Ishikawa (cell line): ENCODE results near the gene TCEAL9.

Source experiments
- CEBPB ChIP-seq: IDR thresholded peaks from 2 replicates; pipeline ENCODE4 v1.6.1; 2012
- CREB1 ChIP-seq: IDR thresholded peaks from 2 replicates; pipeline ENCODE4 v1.6.1; 2012; ENCODE audit warnings: low read depth
- EGR1 ChIP-seq: IDR thresholded peaks from 2 replicates; pipeline ENCODE4 v1.6.1; 2012
- EP300 ChIP-seq: IDR thresholded peaks from 2 replicates; pipeline ENCODE4 v1.6.1; 2012; ENCODE audit warnings: borderline replicate concordance
- FOXM1 ChIP-seq: IDR thresholded peaks from 2 replicates; pipeline ENCODE4 v1.6.1; 2012; ENCODE audit warnings: low read depth, borderline replicate concordance
- MAX ChIP-seq: IDR thresholded peaks from 2 replicates; pipeline ENCODE4 v1.6.1; 2012
- NFIC ChIP-seq: IDR thresholded peaks from 2 replicates; pipeline ENCODE4 v1.6.1; 2012
- RAD21 ChIP-seq: IDR thresholded peaks from 2 replicates; pipeline ENCODE4 v1.6.1; 2012; ENCODE audit warnings: low read depth
- REST ChIP-seq: IDR thresholded peaks from 2 replicates; pipeline ENCODE4 v1.6.1; 2012; ENCODE audit warnings: low read depth, mild to moderate bottlenecking
- TAF1 ChIP-seq: IDR thresholded peaks from 2 replicates; pipeline ENCODE4 v1.6.1; 2012; ENCODE audit warnings: low read depth, mild to moderate bottlenecking
- TCF12 ChIP-seq: IDR thresholded peaks from 2 replicates; pipeline ENCODE4 v1.6.1; 2012; ENCODE audit warnings: low read depth
- TEAD4 ChIP-seq: IDR thresholded peaks from 2 replicates; pipeline ENCODE4 v1.6.1; 2012
- USF1 ChIP-seq: IDR thresholded peaks from 2 replicates; pipeline ENCODE4 v1.6.1; 2012
- YY1 ChIP-seq: IDR thresholded peaks from 2 replicates; pipeline ENCODE4 v1.6.1; 2012; ENCODE audit warnings: low read depth
- ZBTB7A ChIP-seq: IDR thresholded peaks from 2 replicates; pipeline ENCODE4 v1.6.1; 2012; ENCODE audit warnings: low read depth

The TCEAL9 gene

GRCh38 chrX:103404231-103405008, 48.1 kb downstream of the TCEAL9 start:
- TF ChIP-seq YY1 (peak; percentile 64), MAX (peak; percentile 54; the same call in 1 of the 2 replicates), FOXM1 (no peak), TAF1 (0 out of 2 replicates have a peak, but pooled peaks have one; percentile 19), RAD21 (no peak), CREB1 (peak; percentile 65)

GRCh38 chrX:103405009-103405333, 48.7 kb downstream of the TCEAL9 start:
- TF ChIP-seq FOXM1: no peak
- no peak for TF ChIP-seq EGR1
- TF ChIP-seq EP300: no peak
- TF ChIP-seq TCF12: no peak
- TF ChIP-seq CREB1: no peak
- no peak for TF ChIP-seq NFIC
- no peak for TF ChIP-seq TEAD4
- TF ChIP-seq ZBTB7A: no peak
- no peak for TF ChIP-seq REST
- no peak for TF ChIP-seq TAF1
- TF ChIP-seq USF1: no peak
- no peak for TF ChIP-seq MAX
- TF ChIP-seq YY1: no peak
- no peak for TF ChIP-seq CEBPB
- no peak for TF ChIP-seq RAD21

GRCh38 chrX:103406256-103406655, 50.0 kb downstream of the TCEAL9 start:
- TF ChIP-seq ZBTB7A (no peak), TEAD4 (no peak), FOXM1 (no peak), TCF12 (no peak), EGR1 (no peak), CREB1 (no peak), USF1 (no peak), TAF1 (no peak), EP300 (no peak), CEBPB (no peak), MAX (no peak), RAD21 (no peak), NFIC (no peak), REST (no peak)

GRCh38 chrX:103407776-103408175, 51.5 kb downstream of the TCEAL9 start:
- no peak for TF ChIP-seq NFIC
- TF ChIP-seq CEBPB: no peak
- TF ChIP-seq REST: no peak
- TF ChIP-seq TEAD4: no peak
- TF ChIP-seq CREB1: no peak
- no peak for TF ChIP-seq EGR1
- no peak for TF ChIP-seq TAF1
- TF ChIP-seq EP300: no peak
- TF ChIP-seq FOXM1: no peak
- no peak for TF ChIP-seq YY1
- no peak for TF ChIP-seq TCF12
- no peak for TF ChIP-seq MAX
- TF ChIP-seq RAD21: no peak
- TF ChIP-seq ZBTB7A: no peak
- TF ChIP-seq USF1: no peak
